Stimulated activated CD4-positive, alpha-beta T cell treated with anti-CD3 and anti-CD28 coated beads, Interleukin-4, amount 100 ng/mL, for 24 hours (primary cell): ENCODE measurements around the gene ABLIM2.
"Not testable (repeated sequence)": the region's sequence is repeated elsewhere in the genome, so short reads cannot be mapped to it uniquely, and the experiment has no call there.

Experiments used
- DNase-seq: peaks from one replicate; pipeline ENCODE4 v3.0.0-alpha.2; 2020

ABLIM2 gene

GRCh38 chr4:7947927-7948326 is 210.7 kb downstream of the ABLIM2 start:
- DNase-seq = no peak

- DNase-seq = no peak
Measured at GRCh38 chr4:7945709-7946380, 212.8 kb downstream of the ABLIM2 start.

- DNase-seq = no peak
Measured at GRCh38 chr4:7944599-7945220, 213.9 kb downstream of the ABLIM2 start.

GRCh38 chr4:7943688-7944087 is 214.9 kb downstream of the ABLIM2 start:
- not testable (repeated sequence) for DNase-seq

- DNase-seq = no peak
Measured at GRCh38 chr4:7943211-7943610, 215.4 kb downstream of the ABLIM2 start.

- no peak for DNase-seq
Measured at GRCh38 chr4:7941965-7942496, 216.6 kb downstream of the ABLIM2 start.

- DNase-seq = no peak
Measured at GRCh38 chr4:7941111-7941964, 217.3 kb downstream of the ABLIM2 start.

GRCh38 chr4:7939377-7940108 is 219.1 kb downstream of the ABLIM2 start, which contains the start of gene AFAP1:
AFAP1 (minus strand) TSS chr4:7939861; CDS start chr4:7872078, 67,783 bp downstream.
- peak; percentile 87 for DNase-seq

GRCh38 chr4:7938609-7939376 is 219.8 kb downstream of the ABLIM2 start:
- DNase-seq = no peak

GRCh38 chr4:7938266-7938608 is 220.4 kb downstream of the ABLIM2 start:
- no peak for DNase-seq

GRCh38 chr4:7937006-7937405 is 221.6 kb downstream of the ABLIM2 start:
- DNase-seq = no peak

GRCh38 chr4:7933651-7934510 is 224.7 kb downstream of the ABLIM2 start:
- no peak for DNase-seq

GRCh38 chr4:7932287-7932686 is 226.3 kb downstream of the ABLIM2 start:
- DNase-seq = no peak

- no peak for DNase-seq
Measured at GRCh38 chr4:7929118-7929951, 229.3 kb downstream of the ABLIM2 start.

GRCh38 chr4:7928711-7929110 is 229.9 kb downstream of the ABLIM2 start:
- DNase-seq = no peak

- DNase-seq = no peak
Measured at GRCh38 chr4:7926822-7927221, 231.8 kb downstream of the ABLIM2 start.

- no peak for DNase-seq
Measured at GRCh38 chr4:7924570-7924969, 234.0 kb downstream of the ABLIM2 start.

GRCh38 chr4:7924163-7924562 is 234.4 kb downstream of the ABLIM2 start:
- DNase-seq = no peak

- DNase-seq = no peak
Measured at GRCh38 chr4:7922466-7922865, 236.1 kb downstream of the ABLIM2 start.

- DNase-seq = no peak
Measured at GRCh38 chr4:7918981-7919380, 239.6 kb downstream of the ABLIM2 start.
